ENCODE measurements around the gene EIF4G2.
A peak's percentile ranks its signal among the peaks of the same experiment; 100 is the strongest.

DNA sequence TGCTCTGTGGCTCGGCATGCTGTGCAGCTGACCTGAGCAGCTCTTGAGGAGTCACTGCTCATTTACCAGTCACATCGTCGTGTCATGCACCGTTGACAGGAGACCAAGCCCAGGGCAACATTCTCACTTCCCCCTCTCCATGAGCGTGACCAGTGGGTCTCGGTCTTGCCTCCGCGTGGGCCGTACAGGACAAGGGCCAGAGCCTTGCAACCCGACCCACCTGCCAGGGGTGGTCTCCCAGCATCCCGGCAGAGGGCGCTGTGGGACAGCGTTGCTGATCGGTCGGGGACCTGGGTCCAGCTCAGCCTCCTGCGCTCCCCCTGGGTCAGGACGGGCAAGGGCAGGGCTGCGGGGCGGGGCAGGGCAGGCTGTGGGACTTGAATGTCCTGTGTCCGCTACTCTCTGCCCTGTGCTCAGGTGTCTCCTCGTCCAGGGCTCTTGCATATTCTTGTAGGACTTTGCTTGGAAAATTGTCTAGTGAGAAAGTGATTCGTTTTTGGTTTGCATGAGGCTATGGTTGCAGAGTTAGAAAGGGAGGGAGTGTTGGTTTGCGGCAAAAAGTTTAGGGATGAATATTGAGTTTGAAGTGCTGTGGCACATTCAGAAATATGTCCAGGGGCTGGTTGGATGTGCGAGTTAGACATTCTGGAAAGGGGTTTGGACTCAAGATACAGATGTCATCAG is 16.2 kb downstream of the EIF4G2 start:
- TF ChIP-seq, protein P1, sequence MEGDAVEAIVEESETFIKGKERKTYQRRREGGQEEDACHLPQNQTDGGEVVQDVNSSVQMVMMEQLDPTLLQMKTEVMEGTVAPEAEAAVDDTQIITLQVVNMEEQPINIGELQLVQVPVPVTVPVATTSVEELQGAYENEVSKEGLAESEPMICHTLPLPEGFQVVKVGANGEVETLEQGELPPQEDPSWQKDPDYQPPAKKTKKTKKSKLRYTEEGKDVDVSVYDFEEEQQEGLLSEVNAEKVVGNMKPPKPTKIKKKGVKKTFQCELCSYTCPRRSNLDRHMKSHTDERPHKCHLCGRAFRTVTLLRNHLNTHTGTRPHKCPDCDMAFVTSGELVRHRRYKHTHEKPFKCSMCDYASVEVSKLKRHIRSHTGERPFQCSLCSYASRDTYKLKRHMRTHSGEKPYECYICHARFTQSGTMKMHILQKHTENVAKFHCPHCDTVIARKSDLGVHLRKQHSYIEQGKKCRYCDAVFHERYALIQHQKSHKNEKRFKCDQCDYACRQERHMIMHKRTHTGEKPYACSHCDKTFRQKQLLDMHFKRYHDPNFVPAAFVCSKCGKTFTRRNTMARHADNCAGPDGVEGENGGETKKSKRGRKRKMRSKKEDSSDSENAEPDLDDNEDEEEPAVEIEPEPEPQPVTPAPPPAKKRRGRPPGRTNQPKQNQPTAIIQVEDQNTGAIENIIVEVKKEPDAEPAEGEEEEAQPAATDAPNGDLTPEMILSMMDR (conservative IDR thresholded peaks at IDR 0.05; ENCODE audit: low read depth in 2 of 2) = peak; percentile 83 to 99
- TF ChIP-seq JUNB (IDR thresholded peaks at IDR 0.05; ENCODE audit: unreplicated experiment) = no peak
- no peak for TF ChIP-seq REST (IDR thresholded peaks at IDR 0.05; ENCODE audit: unreplicated experiment)
- no peak for TF ChIP-seq CREB1 (CRISPR knock-in tag; IDR thresholded peaks at IDR 0.05; ENCODE audit: low read depth)
- TF ChIP-seq EZH2 (IDR thresholded peaks at IDR 0.05; ENCODE audit: low read depth, unreplicated experiment) = no peak
- TF ChIP-seq EZH2phosphoT487 (IDR thresholded peaks at IDR 0.05; ENCODE audit: unreplicated experiment) = no peak
- TF ChIP-seq POLR2AphosphoS5 (IDR thresholded peaks at IDR 0.05; ENCODE audit: low read depth) = no peak
- no peak for TF ChIP-seq ETS1 (IDR thresholded peaks at IDR 0.05)
- no peak for TF ChIP-seq ZNF331 (CRISPR knock-in tag; IDR thresholded peaks at IDR 0.05; ENCODE audit: low read depth)
- no peak for TF ChIP-seq ZNF114 (CRISPR knock-in tag; IDR thresholded peaks at IDR 0.05)

All from GM23338 (cell line).